SK-N-SH (cell line): ENCODE measurements around the gene TREML4. TPM values are rescaled to one million over a fixed set of nuclear protein-coding genes. Genes with fewer than 3 reads are reported as not detected.
"Not testable (repeated sequence)": the region's sequence is repeated elsewhere in the genome, so short reads cannot be mapped to it uniquely, and the experiment has no call there.

Source experiments
- CTCF ChIA-PET: fragments of 300-600, 350-600 bp; formaldehyde crosslinking; extraction: SDS; loops from one replicate; lab custom pipeline; 2021; lab: Yijun Ruan, JAX
- POLR2A ChIA-PET: fragments of 350-600 bp; sonication (Branson Sonifier 250); formaldehyde crosslinking; extraction: SDS; loops from one replicate; lab custom pipeline; 2020; ENCODE audit warnings: antibody characterized with exemption, inconsistent platforms; lab: Yijun Ruan, JAX
- DNase-seq: peaks from one replicate; pipeline ENCODE4 v3.0.0; 2012
- H2AFZ ChIP-seq: fragments of 200-600 bp; sonication (generic); 2 replicates; pipeline ENCODE4 v1.8.1; 2016; ENCODE audit warnings: antibody characterized with exemption, mild to moderate bottlenecking, low read depth
- H3F3A ChIP-seq: fragments of 200-600 bp; sonication (generic); replicated peaks from 2 replicates; pipeline ENCODE3; 2016; ENCODE audit warnings: antibody characterized with exemption, mild to moderate bottlenecking; ENCODE audit not compliant: insufficient read depth
- H3K27ac ChIP-seq, 2 experiments: fragments of 200-500 bp in 1 of 2; fragments of 200-600 bp in 1 of 2; sonication (Bioruptor generic) in 1 of 2; sonication (generic), shearing (Covaris generic) in 1 of 2; 2 replicates each; pipeline versions ENCODE4 v1.5.1 to v1.6.1; 2014 to 2016; ENCODE audit warnings: low read depth in 2 of 2, inconsistent platforms in 1 of 2, low read length in 1 of 2, mild to moderate bottlenecking in 1 of 2, mixed read lengths in 1 of 2
- H3K27me3 ChIP-seq: fragments of 200-600 bp; sonication (generic), shearing (Covaris generic); 2 replicates; pipeline ENCODE4 v1.6.1; 2016; ENCODE audit warnings: mixed run types; ENCODE audit not compliant: insufficient read depth
- H3K36me3 ChIP-seq, 2 experiments: fragments of 200-500 bp in 1 of 2; fragments of 200-600 bp in 1 of 2; sonication (Bioruptor generic) in 1 of 2; sonication (generic) in 1 of 2; replicated peaks in 1 of 2; 2 replicates each; pipeline versions ENCODE3 to v1.5.1; 2014 to 2016; ENCODE audit warnings: low read length in 1 of 2, mild to moderate bottlenecking in 1 of 2; ENCODE audit not compliant: insufficient read depth in 2 of 2, control insufficient read depth in 1 of 2
- H3K4me1 ChIP-seq, 2 experiments: fragments of 200-500 bp in 1 of 2; fragments of 200-600 bp in 1 of 2; sonication (Bioruptor generic) in 1 of 2; sonication (generic), shearing (Covaris generic) in 1 of 2; 2 replicates each; pipeline versions ENCODE4 v1.5.1 to v1.6.1; 2014 to 2016; ENCODE audit warnings: low read depth in 1 of 2, low read length in 1 of 2, mixed run types in 1 of 2; ENCODE audit not compliant: insufficient read depth in 2 of 2, control insufficient read depth in 1 of 2
- H3K4me2 ChIP-seq: fragments of 200-600 bp; sonication (generic), shearing (Covaris generic); 2 replicates; pipeline ENCODE4 v1.6.1; 2017; ENCODE audit warnings: mixed run types
- H3K4me3 ChIP-seq, 2 experiments: fragments of 200-500 bp in 1 of 2; fragments of 200-600 bp in 1 of 2; sonication (Bioruptor generic) in 1 of 2; sonication (generic), shearing (Covaris generic) in 1 of 2; 2 replicates each; pipeline versions ENCODE4 v1.5.1 to v1.8.1; 2014 to 2016; ENCODE audit warnings: low read depth in 2 of 2, inconsistent platforms in 1 of 2, low read length in 1 of 2, mild to moderate bottlenecking in 1 of 2, mixed read lengths in 1 of 2, moderate library complexity in 1 of 2
- H3K79me2 ChIP-seq: fragments of 200-600 bp; sonication (generic); 2 replicates; pipeline ENCODE4 v1.8.1; 2017; ENCODE audit warnings: mild to moderate bottlenecking; ENCODE audit not compliant: insufficient read depth
- H3K9ac ChIP-seq: fragments of 200-600 bp; sonication (generic); 2 replicates; pipeline ENCODE4 v1.6.1; 2017; ENCODE audit warnings: mixed run types
- H3K9me2 ChIP-seq: fragments of 200-600 bp; sonication (generic); 2 replicates; pipeline ENCODE4 v1.6.1; 2017; ENCODE audit warnings: mixed run types
- H3K9me3 ChIP-seq: fragments of 200-600 bp; sonication (generic); 2 replicates; pipeline ENCODE4 v1.6.1; 2017; ENCODE audit warnings: mixed run types, mild to moderate bottlenecking, moderate library complexity
- H4K20me1 ChIP-seq: fragments of 200-600 bp; sonication (generic); 2 replicates; pipeline ENCODE4 v1.6.1; 2017; ENCODE audit warnings: mild to moderate bottlenecking, mixed run types; ENCODE audit not compliant: insufficient read depth
- CTCF ChIP-seq: fragments of 200-600 bp; sonication (generic); IDR thresholded peaks from 2 replicates; pipeline ENCODE4 v1.6.1; 2017; ENCODE audit warnings: antibody characterized with exemption, mild to moderate bottlenecking, moderate library complexity
- ELF1 ChIP-seq: IDR thresholded peaks from 2 replicates; pipeline ENCODE4 v1.4.0; 2012
- EP300 ChIP-seq, 2 experiments: IDR thresholded peaks; 2 replicates each; pipeline versions ENCODE4 v1.4.0 to v1.6.1; 2012; ENCODE audit warnings: borderline replicate concordance in 1 of 2, low read depth in 1 of 2, low read length in 1 of 2
- GABPA ChIP-seq: IDR thresholded peaks from 2 replicates; pipeline ENCODE4 v1.4.0; 2012; ENCODE audit warnings: low read depth, mild to moderate bottlenecking
- GATA2 ChIP-seq: sonication (generic); formaldehyde crosslinking; IDR thresholded peaks from 2 replicates; pipeline ENCODE4 v1.5.0; 2020; ENCODE audit warnings: mild to moderate bottlenecking, missing genetic modification reagents
- MAX ChIP-seq: IDR thresholded peaks from 2 replicates; pipeline ENCODE4 v1.4.0; 2012; ENCODE audit warnings: low read depth
- MXI1 ChIP-seq: IDR thresholded peaks from 2 replicates; pipeline ENCODE4 v1.6.1; 2012; ENCODE audit warnings: mild to moderate bottlenecking, low read depth, low read length, improper control_type of control experiment
- NFIC ChIP-seq: IDR thresholded peaks from 2 replicates; pipeline ENCODE4 v1.4.0; 2012; ENCODE audit warnings: borderline replicate concordance
- REST ChIP-seq: IDR thresholded peaks from 2 replicates; pipeline ENCODE4 v1.6.1; 2012; ENCODE audit warnings: mild to moderate bottlenecking, low read depth, low read length, moderate library complexity
- RFX5 ChIP-seq: IDR thresholded peaks from 2 replicates; pipeline ENCODE4 v1.6.1; 2012; ENCODE audit warnings: mild to moderate bottlenecking, improper control_type of control experiment, low read length
- SIN3A ChIP-seq: IDR thresholded peaks from 2 replicates; pipeline ENCODE4 v1.6.1; 2012; ENCODE audit warnings: low read depth, mild to moderate bottlenecking, low read length, moderate library complexity, borderline replicate concordance
- YY1 ChIP-seq: IDR thresholded peaks from 2 replicates; pipeline ENCODE4 v1.4.0; 2012; ENCODE audit warnings: low read depth, mild to moderate bottlenecking
- ZBTB33 ChIP-seq: IDR thresholded peaks from 2 replicates; pipeline ENCODE4 v1.4.0; 2012; ENCODE audit warnings: low read depth, borderline replicate concordance
- WGBS: methylation state at CpG from one replicate; pipeline ENCODE4 v1.1.6; 2017; ENCODE audit warnings: low lambda C conversion rate; 5-methylcytosine and 5-hydroxymethylcytosine counted together
- polyA plus RNA-seq, 3 experiments: library from polyadenylated mRNA; depleted of rRNA; stranded (reverse); fragments of >200 nt; gene quantifications; 2 replicates each; pipeline ENCODE4 v1.2.3, GENCODE V29; 2012

Gene TREML4
- polyA plus RNA-seq, 1 of the 3 experiments (the other 2 are of a cell fraction): not detected

- TF ChIP-seq ZBTB33: no peak
- no peak for TF ChIP-seq GATA2 (CRISPR knock-in tag)
- TF ChIP-seq, all 33 proteins: peak for 0
Measured at GRCh38 chr6:41187924-41188886, 39.9 kb upstream of the TREML4 start (continued).

- H3K36me3 ChIP-seq, H3K4me2 ChIP-seq, H3K4me1 ChIP-seq, H3K9me2 ChIP-seq, H2AFZ ChIP-seq, H3K4me3 ChIP-seq, DNase-seq, H3K27ac ChIP-seq, POLR2A ChIA-PET, H3F3A ChIP-seq, H3K79me2 ChIP-seq, H3K9me3 ChIP-seq, H4K20me1 ChIP-seq, H3K9ac ChIP-seq: not testable (repeated sequence)
- CTCF ChIA-PET: interaction anchor here (1.3 kb wide), 1 partner anchor 8 kb away, joined by 4 read pairs; no protein-coding TSS in a partner anchor
- H3K27me3 ChIP-seq: peaks cover 12% of the 10 kb centered on the region; the same call in 1 of the 2 replicates
Measured at GRCh38 chr6:41189046-41189445, 39.1 kb upstream of the TREML4 start.

- Histone ChIP-seq H3K9me3 (no peaks in the 10 kb centered on the region), H3K27me3 (peaks cover 16% of the 10 kb centered on the region; the same call in 1 of the 2 replicates), H3K9me2 (no peaks in the 10 kb centered on the region), H4K20me1 (no peaks in the 10 kb centered on the region), H3K27ac (no peak overlapping the region), H3K4me1 (no peaks in the 10 kb centered on the region), H3F3A (no peaks in the 10 kb centered on the region), H3K4me2 (no peak overlapping the region), H3K36me3 (no peaks in the 10 kb centered on the region), H3K9ac (no peak overlapping the region), H3K4me3 (no peak overlapping the region), H2AFZ (no peak overlapping the region), H3K79me2 (no peaks in the 10 kb centered on the region)
- 18% methylated on average over 2 of the region's 2 CpGs for WGBS
- ChIA-PET POLR2A (no interaction called here), CTCF (interaction anchor here (1.3 kb wide), 1 partner anchor 9 kb away, joined by 4 read pairs; no protein-coding TSS in a partner anchor)
- no peak for DNase-seq
- no peak for TF ChIP-seq YY1
- TF ChIP-seq GABPA: no peak
- no peak for TF ChIP-seq MXI1
- TF ChIP-seq MAX: no peak
- no peak for TF ChIP-seq NFIC
- TF ChIP-seq SIN3A: no peak
- TF ChIP-seq ELF1: no peak
- TF ChIP-seq ZBTB33: no peak
- TF ChIP-seq REST: no peak
- TF ChIP-seq EP300 (IDR thresholded peaks at IDR 0.05; ENCODE audit: borderline replicate concordance in 1 of 2, low read depth in 1 of 2, low read length in 1 of 2): no peak
- no peak for TF ChIP-seq GATA2 (CRISPR knock-in tag)
- no peak for TF ChIP-seq CTCF
- TF ChIP-seq RFX5: no peak
Measured at GRCh38 chr6:41189967-41190366, 38.2 kb upstream of the TREML4 start.
